Karpas-422 (cell line): ENCODE results near the gene SLC13A5. TPM values are rescaled to one million over a fixed set of nuclear protein-coding genes. Genes with fewer than 3 reads are reported as not detected.
"Not testable (repeated sequence)": the region's sequence is repeated elsewhere in the genome, so short reads cannot be mapped to it uniquely, and the experiment has no call there.

ENCODE experiments used
- DNase-seq: peaks from one replicate; pipeline ENCODE4 v3.0.0-alpha.2; 2015
- H2AFZ ChIP-seq: fragments of 200-600 bp; sonication (generic); 2 replicates; pipeline ENCODE4 v1.6.1; 2014; ENCODE audit warnings: antibody characterized with exemption, low read length, mixed read lengths
- H3K27ac ChIP-seq: fragments of 200-600 bp; sonication (generic); 2 replicates; pipeline ENCODE4 v1.5.1; 2014; ENCODE audit warnings: mild to moderate bottlenecking, low read length, moderate library complexity
- H3K27me3 ChIP-seq: fragments of 200-600 bp; sonication (generic); 2 replicates; pipeline ENCODE4 v1.6.1; 2014; ENCODE audit warnings: low read length, mixed read lengths
- H3K36me3 ChIP-seq: fragments of 200-600 bp; sonication (generic); 2 replicates; pipeline ENCODE4 v1.6.1; 2014; ENCODE audit warnings: low read length, mixed read lengths; ENCODE audit not compliant: insufficient read depth
- H3K4me1 ChIP-seq: fragments of 200-600 bp; sonication (generic); 2 replicates; pipeline ENCODE4 v1.6.1; 2014; ENCODE audit warnings: mild to moderate bottlenecking, low read length, mixed read lengths
- H3K4me2 ChIP-seq: fragments of 200-600 bp; sonication (generic); 2 replicates; pipeline ENCODE4 v1.6.1; 2014; ENCODE audit warnings: low read length, low read depth, mild to moderate bottlenecking; ENCODE audit not compliant: poor library complexity, severe bottlenecking
- H3K4me3 ChIP-seq: fragments of 200-600 bp; sonication (generic); 2 replicates; pipeline ENCODE4 v1.5.1; 2014; ENCODE audit warnings: mild to moderate bottlenecking, antibody characterized with exemption, low read length, mixed read lengths
- H3K79me2 ChIP-seq: fragments of 200-600 bp; sonication (generic); 2 replicates; pipeline ENCODE4 v1.6.1; 2014; ENCODE audit warnings: mild to moderate bottlenecking, low read length, mixed read lengths
- H3K9ac ChIP-seq: fragments of 200-600 bp; sonication (generic); 2 replicates; pipeline ENCODE4 v1.6.0; 2014; ENCODE audit warnings: low read length
- H3K9me2 ChIP-seq: fragments of 200-600 bp; sonication (generic), shearing (Covaris generic); replicated peaks from 2 replicates; pipeline ENCODE4 v1.6.0; 2014; ENCODE audit warnings: mild to moderate bottlenecking, low read length, moderate library complexity; ENCODE audit not compliant: insufficient read depth
- H3K9me3 ChIP-seq: fragments of 300-700, 200-600 bp; sonication (generic); 2 replicates; pipeline ENCODE4 v1.6.1; 2014; ENCODE audit warnings: low read length, mixed read lengths
- H4K20me1 ChIP-seq: fragments of 200-600 bp; sonication (generic); 2 replicates; pipeline ENCODE4 v1.6.1; 2014; ENCODE audit warnings: mild to moderate bottlenecking, antibody characterized with exemption, low read length, low read depth; ENCODE audit not compliant: insufficient read depth
- total RNA-seq: library from RNA; depleted of rRNA; stranded (reverse); fragments of >200 nt; shearing (Covaris generic); gene quantifications from 2 replicates; pipeline ENCODE4 v1.2.3, GENCODE V29; 2014; ENCODE audit warnings: low replicate concordance

SLC13A5 gene
- total RNA-seq, 1 experiment from 2014 or later: not detected

- 0 out of 2 replicates have a peak, but pooled peaks cover 3% of the 10 kb centered on the region for H3K4me1 ChIP-seq
- no peak overlapping the region for H3K4me3 ChIP-seq
- H2AFZ ChIP-seq: no peak overlapping the region
- no peak for DNase-seq
- 0 out of 2 replicates have a peak, but pooled peaks cover 3% of the 10 kb centered on the region for H3K79me2 ChIP-seq
- H4K20me1 ChIP-seq: no peaks in the 10 kb centered on the region
- no peaks in the 10 kb centered on the region for H3K27me3 ChIP-seq
- H3K36me3 ChIP-seq: no peaks in the 10 kb centered on the region
- no peak overlapping the region for H3K9ac ChIP-seq
- no peak overlapping the region for H3K27ac ChIP-seq
- H3K9me3 ChIP-seq: no peaks in the 10 kb centered on the region
- H3K9me2 ChIP-seq: no peaks in the 10 kb centered on the region
- H3K4me2 ChIP-seq: no peak overlapping the region
Observed at GRCh38 chr17:6669479-6670212, 43.5 kb downstream of the SLC13A5 start.

- no peak overlapping the region for H3K4me3 ChIP-seq
- no peaks in the 10 kb centered on the region for H3K9me3 ChIP-seq
- H2AFZ ChIP-seq: no peak overlapping the region
- no peak overlapping the region for H3K4me2 ChIP-seq
- no peak overlapping the region for H3K27ac ChIP-seq
- peaks cover 6% of the 10 kb centered on the region; the same call in 1 of the 2 replicates for H3K4me1 ChIP-seq
- no peaks in the 10 kb centered on the region for H3K9me2 ChIP-seq
- H3K9ac ChIP-seq: no peak overlapping the region
- H3K36me3 ChIP-seq: peaks cover 4% of the 10 kb centered on the region; the same call in 1 of the 2 replicates
- DNase-seq: no peak
- H3K27me3 ChIP-seq: no peaks in the 10 kb centered on the region
- H3K79me2 ChIP-seq: peaks cover 7% of the 10 kb centered on the region; the same call in 1 of the 2 replicates
- no peaks in the 10 kb centered on the region for H4K20me1 ChIP-seq
Observed at GRCh38 chr17:6668727-6669425, 44.3 kb downstream of the SLC13A5 start.

- H3K27ac ChIP-seq: no peak overlapping the region
- peaks cover 8% of the 10 kb centered on the region; the same call in 1 of the 2 replicates for H3K36me3 ChIP-seq
- no peak overlapping the region for H3K9ac ChIP-seq
Observed at GRCh38 chr17:6668219-6668618, 45.0 kb downstream of the SLC13A5 start.

GRCh38 chr17:6667516-6667915 lies 45.7 kb downstream of the SLC13A5 start:
- no peak for DNase-seq

More at GRCh38 chr17:6668219-6668618, 45.0 kb downstream of the SLC13A5 start:
- Histone ChIP-seq H3K4me1 (peaks cover 8% of the 10 kb centered on the region; the same call in 1 of the 2 replicates), H2AFZ (no peak overlapping the region), H3K79me2 (peaks cover 10% of the 10 kb centered on the region; the same call in 1 of the 2 replicates), H3K9me3 (no peaks in the 10 kb centered on the region), H3K4me2 (no peak overlapping the region), H3K4me3 (no peak overlapping the region), H3K27me3 (no peaks in the 10 kb centered on the region), H4K20me1 (no peaks in the 10 kb centered on the region), H3K9me2 (no peaks in the 10 kb centered on the region)
- DNase-seq: no peak

GRCh38 chr17:6666557-6666956 lies 46.6 kb downstream of the SLC13A5 start:
- peaks cover 22% of the 10 kb centered on the region for H3K4me1 ChIP-seq
- H3K79me2 ChIP-seq: peaks cover 19% of the 10 kb centered on the region
- H3K27me3 ChIP-seq: no peaks in the 10 kb centered on the region
- no peak overlapping the region for H3K4me2 ChIP-seq
- H3K36me3 ChIP-seq: peaks cover 8% of the 10 kb centered on the region; the same call in 1 of the 2 replicates
- H2AFZ ChIP-seq: no peak overlapping the region
- no peaks in the 10 kb centered on the region for H3K9me3 ChIP-seq
- no peak overlapping the region for H3K9ac ChIP-seq
- no peak overlapping the region for H3K4me3 ChIP-seq
- no peak overlapping the region for H3K27ac ChIP-seq
- no peaks in the 10 kb centered on the region for H4K20me1 ChIP-seq
- H3K9me2 ChIP-seq: no peaks in the 10 kb centered on the region
- DNase-seq: no peak

More at GRCh38 chr17:6667516-6667915, 45.7 kb downstream of the SLC13A5 start:
- H3K79me2 ChIP-seq: peaks cover 15% of the 10 kb centered on the region; the same call in 1 of the 2 replicates
- no peak overlapping the region for H3K4me3 ChIP-seq
- peaks cover 8% of the 10 kb centered on the region; the same call in 1 of the 2 replicates for H3K36me3 ChIP-seq
- no peak overlapping the region for H3K9ac ChIP-seq
- H3K4me2 ChIP-seq: no peak overlapping the region
- H2AFZ ChIP-seq: no peak overlapping the region
- H3K9me3 ChIP-seq: no peaks in the 10 kb centered on the region
- H3K27ac ChIP-seq: no peak overlapping the region
- H3K9me2 ChIP-seq: no peaks in the 10 kb centered on the region
- H3K27me3 ChIP-seq: no peaks in the 10 kb centered on the region
- peaks cover 14% of the 10 kb centered on the region for H3K4me1 ChIP-seq
- H4K20me1 ChIP-seq: no peaks in the 10 kb centered on the region

GRCh38 chr17:6666077-6666521 lies 47.1 kb downstream of the SLC13A5 start:
- Histone ChIP-seq H3K4me3 (no peak overlapping the region), H3K4me1 (peaks cover 27% of the 10 kb centered on the region), H3K79me2 (peaks cover 22% of the 10 kb centered on the region), H3K9me2 (no peaks in the 10 kb centered on the region), H3K9me3 (no peaks in the 10 kb centered on the region), H4K20me1 (no peaks in the 10 kb centered on the region), H3K36me3 (peaks cover 8% of the 10 kb centered on the region; the same call in 1 of the 2 replicates), H2AFZ (no peak overlapping the region), H3K4me2 (no peak overlapping the region), H3K9ac (no peak overlapping the region), H3K27ac (no peak overlapping the region), H3K27me3 (no peaks in the 10 kb centered on the region)
- peak; percentile 76 for DNase-seq

GRCh38 chr17:6663200-6663599 lies 50.0 kb downstream of the SLC13A5 start:
- not testable (repeated sequence) for H4K20me1 ChIP-seq, H2AFZ ChIP-seq, H3K9me3 ChIP-seq, H3K4me3 ChIP-seq, H3K27me3 ChIP-seq, H3K9me2 ChIP-seq, H3K36me3 ChIP-seq, DNase-seq
- Histone ChIP-seq H3K4me1 (peaks cover 44% of the 10 kb centered on the region), H3K9ac (peak overlapping the region; percentile 52), H3K4me2 (peak overlapping the region; percentile 80), H3K27ac (peak overlapping the region; percentile 92), H3K79me2 (peaks cover 25% of the 10 kb centered on the region)

- no peaks in the 10 kb centered on the region for H3K9me3 ChIP-seq
- H3K27ac ChIP-seq: peak overlapping the region; percentile 92
- no peak overlapping the region for H2AFZ ChIP-seq
- H3K4me2 ChIP-seq: peak overlapping the region; percentile 80
- H3K27me3 ChIP-seq: no peaks in the 10 kb centered on the region
- H3K9ac ChIP-seq: peak overlapping the region; percentile 76
- peaks cover 52% of the 10 kb centered on the region for H3K4me1 ChIP-seq
- DNase-seq: no peak
- no peaks in the 10 kb centered on the region for H4K20me1 ChIP-seq
- H3K79me2 ChIP-seq: peaks cover 38% of the 10 kb centered on the region
- no peaks in the 10 kb centered on the region for H3K9me2 ChIP-seq
- H3K36me3 ChIP-seq: peaks cover 8% of the 10 kb centered on the region; the same call in 1 of the 2 replicates
- peak overlapping the region; percentile 67 for H3K4me3 ChIP-seq
Observed at GRCh38 chr17:6661464-6661848, 51.7 kb downstream of the SLC13A5 start.
